PC-3 (cell line): Measurements from ENCODE around the gene ARHGEF35.

Experiments used
- EZH2phosphoT487 ChIP-seq: fragments of 300-600 bp; sonication (generic); IDR thresholded peaks from 2 replicates; pipeline ENCODE4 v1.6.1; 2018; ENCODE audit warnings: mild to moderate bottlenecking, antibody characterized with exemption, low read length, borderline replicate concordance
- TF ChIP-seq, protein P1 (sequence below): fragments of 300-600 bp; sonication (generic); conservative IDR thresholded peaks from 2 replicates; pipeline ENCODE4 v1.5.1; 2017; ENCODE audit warnings: antibody characterized with exemption, low read depth, mild to moderate bottlenecking, low read length

DNA sequence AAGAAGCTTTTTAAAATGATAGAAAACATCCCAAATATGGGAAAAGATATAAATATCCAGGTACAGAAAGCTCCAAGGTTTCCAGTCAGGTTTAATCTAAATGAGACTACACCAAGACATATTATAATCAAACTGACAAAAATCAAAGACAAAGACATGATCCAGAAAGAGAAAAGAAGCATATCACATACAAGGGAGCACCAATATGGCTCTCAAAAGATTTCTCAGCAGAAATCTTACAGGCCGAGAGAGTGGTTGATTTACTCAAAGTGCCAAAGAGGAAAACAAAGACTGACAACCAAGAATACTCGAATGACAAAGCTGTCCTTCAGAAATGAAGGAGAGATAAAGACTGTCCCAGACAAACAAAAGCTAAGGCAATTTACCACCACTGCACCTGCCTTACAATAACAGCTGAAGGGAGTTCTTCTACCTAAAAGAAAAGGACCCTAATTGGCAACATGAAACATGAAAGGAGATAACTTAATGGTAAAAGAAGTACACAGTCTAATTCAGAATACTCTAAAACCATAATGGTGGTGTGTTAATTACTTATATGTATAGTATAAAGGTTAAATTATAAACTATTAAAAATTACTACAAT lies 47.3 kb downstream of the ARHGEF35 start:
- TF ChIP-seq, protein P1, sequence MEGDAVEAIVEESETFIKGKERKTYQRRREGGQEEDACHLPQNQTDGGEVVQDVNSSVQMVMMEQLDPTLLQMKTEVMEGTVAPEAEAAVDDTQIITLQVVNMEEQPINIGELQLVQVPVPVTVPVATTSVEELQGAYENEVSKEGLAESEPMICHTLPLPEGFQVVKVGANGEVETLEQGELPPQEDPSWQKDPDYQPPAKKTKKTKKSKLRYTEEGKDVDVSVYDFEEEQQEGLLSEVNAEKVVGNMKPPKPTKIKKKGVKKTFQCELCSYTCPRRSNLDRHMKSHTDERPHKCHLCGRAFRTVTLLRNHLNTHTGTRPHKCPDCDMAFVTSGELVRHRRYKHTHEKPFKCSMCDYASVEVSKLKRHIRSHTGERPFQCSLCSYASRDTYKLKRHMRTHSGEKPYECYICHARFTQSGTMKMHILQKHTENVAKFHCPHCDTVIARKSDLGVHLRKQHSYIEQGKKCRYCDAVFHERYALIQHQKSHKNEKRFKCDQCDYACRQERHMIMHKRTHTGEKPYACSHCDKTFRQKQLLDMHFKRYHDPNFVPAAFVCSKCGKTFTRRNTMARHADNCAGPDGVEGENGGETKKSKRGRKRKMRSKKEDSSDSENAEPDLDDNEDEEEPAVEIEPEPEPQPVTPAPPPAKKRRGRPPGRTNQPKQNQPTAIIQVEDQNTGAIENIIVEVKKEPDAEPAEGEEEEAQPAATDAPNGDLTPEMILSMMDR: no peak
- no peak for TF ChIP-seq EZH2phosphoT487
